Peyer's patch (tissue), 4 donors: ENCODE measurements around the gene ZDHHC19. TPM values are rescaled to one million over a fixed set of nuclear protein-coding genes. Genes with fewer than 3 reads are reported as not detected.
"Not testable (repeated sequence)": the region's sequence is repeated elsewhere in the genome, so short reads cannot be mapped to it uniquely, and the experiment has no call there.

Experiments used
- DNase-seq, 3 donors: peaks; one replicate each; pipeline ENCODE4 v3.0.0-alpha.2; 2017 to 2019
- H3K27ac ChIP-seq, 4 donors: fragments of 200-600 bp; sonication (generic); one replicate each; pipeline ENCODE4 v1.5.1; 2016 to 2019
- H3K27me3 ChIP-seq, 2 donors: fragments of 200-600 bp; sonication (generic); one replicate each; pipeline ENCODE4 v1.5.1; 2019
- H3K36me3 ChIP-seq, 3 donors: fragments of 200-600 bp; sonication (generic); one replicate each; pipeline ENCODE4 v1.5.1; 2016 to 2019
- H3K4me1 ChIP-seq, 4 donors: fragments of 200-600 bp; sonication (generic); one replicate each; pipeline ENCODE4 v1.5.1; 2016 to 2019
- H3K4me3 ChIP-seq, 4 donors: fragments of 200-600 bp; sonication (generic); 1 replicate in 3 of 4; 2 replicates in 1 of 4; pipeline ENCODE4 v1.5.1; 2016 to 2019; ENCODE audit warnings: mild to moderate bottlenecking in 1 of 4
- H3K9me3 ChIP-seq, 4 donors: fragments of 200-600 bp; sonication (generic); one replicate each; pipeline ENCODE4 v1.5.1; 2016 to 2019; ENCODE audit warnings: mild to moderate bottlenecking in 1 of 4
- CTCF ChIP-seq, 6 experiments: fragments of 450-650 bp in 4 of 6; fragments of 200-600 bp in 2 of 6; sonication (generic) in 1 of 6; IDR thresholded peaks; one replicate each; pipeline ENCODE4 v1.5.1; 2017 to 2019; ENCODE audit warnings: antibody characterized with exemption in 6 of 6, mild to moderate bottlenecking in 3 of 6, moderate library complexity in 1 of 6
- POLR2A ChIP-seq, 2 donors: fragments of 450-650 bp; IDR thresholded peaks; one replicate each; pipeline ENCODE4 v1.5.1; 2017; ENCODE audit warnings: antibody characterized with exemption in 2 of 2, mild to moderate bottlenecking in 2 of 2, moderate library complexity in 2 of 2
- total RNA-seq, 4 donors: library from RNA; depleted of rRNA; stranded (reverse); fragments of >200 nt; gene quantifications; one replicate each; pipeline ENCODE4 v1.1.0, GENCODE V29; 2016

ZDHHC19 gene
- total RNA-seq, 4 donors from 2014 or later = not detected

- H3K4me1 ChIP-seq = peaks cover 0 to 10% (median 0%) of the 10 kb centered on the region in 4 donors
- no peaks in the 10 kb centered on the region for H3K27me3 ChIP-seq
- H3K27ac ChIP-seq = peak overlapping the region in 1 of 4 donors; percentile 39
- no peak overlapping the region for H3K4me3 ChIP-seq
- no peaks in the 10 kb centered on the region for H3K36me3 ChIP-seq
- no peaks in the 10 kb centered on the region for H3K9me3 ChIP-seq
- no peak for DNase-seq
- TF ChIP-seq POLR2A (IDR thresholded peaks at IDR 0.05) (no peak), CTCF (IDR thresholded peaks at IDR 0.05) (no peak)
These were observed 45.4 kb downstream of the ZDHHC19 start for GRCh38 chr3:196165850-196166249.

- H3K36me3 ChIP-seq, DNase-seq: not testable (repeated sequence)
- peak overlapping the region in 1 of 4 donors; percentile 39 for H3K27ac ChIP-seq
These were observed 46.1 kb downstream of the ZDHHC19 start for GRCh38 chr3:196165006-196165575.

GRCh38 chr3:196164576-196164975 is 46.6 kb downstream of the ZDHHC19 start:
- Histone ChIP-seq H3K9me3 (no peaks in the 10 kb centered on the region), H3K4me1 (peaks cover 0 to 19% (median 6%) of the 10 kb centered on the region in 4 donors)

More at GRCh38 chr3:196165006-196165575, 46.1 kb downstream of the ZDHHC19 start:
- peaks cover 0 to 14% (median 1%) of the 10 kb centered on the region in 4 donors for H3K4me1 ChIP-seq
- not testable (repeated sequence) for H3K4me3 ChIP-seq, H3K27me3 ChIP-seq, H3K9me3 ChIP-seq

GRCh38 chr3:196163666-196164493 is 47.3 kb downstream of the ZDHHC19 start:
- H3K4me3 ChIP-seq = no peak overlapping the region
- no peaks in the 10 kb centered on the region for H3K36me3 ChIP-seq
- TF ChIP-seq CTCF (IDR thresholded peaks at IDR 0.05) = no peak
- TF ChIP-seq POLR2A (IDR thresholded peaks at IDR 0.05) = no peak
- peaks cover 0 to 19% (median 6%) of the 10 kb centered on the region in 4 donors for H3K4me1 ChIP-seq
- no peaks in the 10 kb centered on the region for H3K27me3 ChIP-seq
- no peaks in the 10 kb centered on the region for H3K9me3 ChIP-seq
- peak in 2 of 3 donors; percentile 54 to 57 for DNase-seq
- H3K27ac ChIP-seq = peak overlapping the region in 1 of 4 donors; percentile 21

More at GRCh38 chr3:196164576-196164975, 46.6 kb downstream of the ZDHHC19 start:
- no peak overlapping the region for H3K27ac ChIP-seq
- TF ChIP-seq POLR2A (IDR thresholded peaks at IDR 0.05) (no peak), CTCF (IDR thresholded peaks at IDR 0.05) (no peak)
- H3K4me3 ChIP-seq = no peak overlapping the region
- H3K27me3 ChIP-seq = no peaks in the 10 kb centered on the region
- H3K36me3 ChIP-seq = no peaks in the 10 kb centered on the region
- DNase-seq = no peak

GRCh38 chr3:196163212-196163611 is 48.0 kb downstream of the ZDHHC19 start:
- TF ChIP-seq POLR2A (IDR thresholded peaks at IDR 0.05) (no peak), CTCF (IDR thresholded peaks at IDR 0.05) (no peak)
- no peak for DNase-seq
- Histone ChIP-seq H3K4me3 (no peak overlapping the region), H3K36me3 (no peaks in the 10 kb centered on the region), H3K27me3 (no peaks in the 10 kb centered on the region), H3K9me3 (no peaks in the 10 kb centered on the region), H3K4me1 (peaks cover 0 to 19% (median 6%) of the 10 kb centered on the region in 4 donors), H3K27ac (no peak overlapping the region)

- DNase-seq = no peak
These were observed 48.5 kb downstream of the ZDHHC19 start for GRCh38 chr3:196162679-196163078.

More at GRCh38 chr3:196162679-196163078, 48.5 kb downstream of the ZDHHC19 start:
- Histone ChIP-seq H3K27ac (no peak overlapping the region), H3K9me3 (no peaks in the 10 kb centered on the region), H3K4me1 (peaks cover 0 to 19% (median 6%) of the 10 kb centered on the region in 4 donors), H3K27me3 (no peaks in the 10 kb centered on the region), H3K36me3 (no peaks in the 10 kb centered on the region), H3K4me3 (no peak overlapping the region)
- no peak for TF ChIP-seq POLR2A (IDR thresholded peaks at IDR 0.05)
- TF ChIP-seq CTCF (IDR thresholded peaks at IDR 0.05) = no peak
